Fibroblast of villous mesenchyme (primary cell): ENCODE measurements around the gene ALDH3A1. TPM values are rescaled to one million over a fixed set of nuclear protein-coding genes. Genes with fewer than 3 reads are reported as not detected.

Experiments
- DNase-seq: peaks from one replicate; pipeline ENCODE4 v3.0.0-alpha.2; 2010; ENCODE audit warnings: low read depth
- H3K4me3 ChIP-seq: 2 replicates; pipeline ENCODE4 v1.5.1; 2011; ENCODE audit warnings: low read depth, mild to moderate bottlenecking, low read length
- CTCF ChIP-seq: IDR thresholded peaks from 2 replicates; pipeline ENCODE4 v1.5.1; 2012; ENCODE audit warnings: low read depth, mild to moderate bottlenecking, low read length; ENCODE audit not compliant: insufficient read depth
- total RNA-seq: library from RNA; depleted of rRNA; stranded (reverse); fragments of >200 nt; gene quantifications from 2 replicates; pipeline ENCODE4 v1.2.3, GENCODE V29; 2012

Gene ALDH3A1
- total RNA-seq, 1 donor = not detected

- TF ChIP-seq CTCF = no peak
- no peak for DNase-seq
- no peak overlapping the region for H3K4me3 ChIP-seq
Observed at GRCh38 chr17:19731626-19732025, 16.5 kb downstream of the ALDH3A1 start.

GRCh38 chr17:19730843-19731242 is 17.3 kb downstream of the ALDH3A1 start:
- DNase-seq = no peak
- no peak for TF ChIP-seq CTCF
- no peak overlapping the region for H3K4me3 ChIP-seq

- DNase-seq = no peak
Observed at GRCh38 chr17:19729900-19730299, 18.2 kb downstream of the ALDH3A1 start.

GRCh38 chr17:19728084-19728495 is 20.0 kb downstream of the ALDH3A1 start:
- peak; percentile 89 for DNase-seq
- no peak for TF ChIP-seq CTCF
- no peak overlapping the region for H3K4me3 ChIP-seq

More at GRCh38 chr17:19729900-19730299, 18.2 kb downstream of the ALDH3A1 start:
- no peak overlapping the region for H3K4me3 ChIP-seq
- no peak for TF ChIP-seq CTCF

GRCh38 chr17:19727501-19728078 is 20.5 kb downstream of the ALDH3A1 start:
- TF ChIP-seq CTCF = no peak
- DNase-seq = peak; percentile 92
- H3K4me3 ChIP-seq = no peak overlapping the region

GRCh38 chr17:19726631-19727376 is 21.3 kb downstream of the ALDH3A1 start:
- no peak overlapping the region for H3K4me3 ChIP-seq
- DNase-seq = peak; percentile 38
- no peak for TF ChIP-seq CTCF
